Umbilical cord (tissue), 2 donors: Measurements from ENCODE around the gene OSTC. TPM values are rescaled to one million over a fixed set of nuclear protein-coding genes. Genes with fewer than 3 reads are reported as not detected.

ENCODE experiments used
- DNase-seq: peaks from one replicate; pipeline ENCODE4 v3.0.0-alpha.2; 2015; ENCODE audit warnings: low spot score
- total RNA-seq: library from RNA; depleted of rRNA; stranded (reverse); fragments of >200 nt; gene quantifications from one replicate; pipeline ENCODE4 v1.2.3, GENCODE V29; 2014; ENCODE audit warnings: low replicate concordance; ENCODE audit not compliant: insufficient read depth

The OSTC gene
- total RNA-seq, 1 donor from 2014 or later, result 307 TPM

- no peak for DNase-seq
These were observed 64.5 kb downstream of the OSTC start for GRCh38 chr4:108714880-108715279.

- DNase-seq, result no peak
These were observed 65.9 kb downstream of the OSTC start for GRCh38 chr4:108716340-108716739.

- no peak for DNase-seq
These were observed 67.0 kb downstream of the OSTC start for GRCh38 chr4:108717386-108717785.

Other genes with a start within 250 kb of the OSTC start
- gene RPL34, start 30.0 kb upstream of the OSTC start, total RNA-seq, result 672 TPM
- not detected for gene ETNPPL, start 112.5 kb downstream of the OSTC start, total RNA-seq